GM23338 (cell line): ENCODE results near the gene EVC.

Experiments used
- CREB1 ChIP-seq: fragments of 250-450 bp; sonication (Bioruptor Pico); IDR thresholded peaks from 2 replicates; pipeline ENCODE4 v1.5.0; 2020; ENCODE audit warnings: low read depth, mild to moderate bottlenecking, moderate library complexity
- POLR2AphosphoS5 ChIP-seq: IDR thresholded peaks from 2 replicates; pipeline ENCODE4 v1.6.1; 2016; ENCODE audit warnings: antibody characterized with exemption, low read depth
- REST ChIP-seq: IDR thresholded peaks from one replicate; pipeline ENCODE4 v1.6.1; 2018; ENCODE audit warnings: antibody characterized with exemption; ENCODE audit not compliant: unreplicated experiment
- TF ChIP-seq, protein P1 (sequence below), 2 experiments: fragments of 200-600 bp in 1 of 2; sonication (generic) in 1 of 2; conservative IDR thresholded peaks; 2 replicates each; pipeline versions ENCODE4 v1.5.1 to v1.6.1; 2016 to 2017; ENCODE audit warnings: antibody characterized with exemption in 2 of 2, low read depth in 2 of 2, mild to moderate bottlenecking in 2 of 2, moderate library complexity in 1 of 2

GRCh38 chr4:5814421-5814820 is 103.4 kb downstream of the EVC start:
- TF ChIP-seq POLR2AphosphoS5 (no peak), REST (no peak), CREB1 (no peak)
- TF ChIP-seq, protein P1, sequence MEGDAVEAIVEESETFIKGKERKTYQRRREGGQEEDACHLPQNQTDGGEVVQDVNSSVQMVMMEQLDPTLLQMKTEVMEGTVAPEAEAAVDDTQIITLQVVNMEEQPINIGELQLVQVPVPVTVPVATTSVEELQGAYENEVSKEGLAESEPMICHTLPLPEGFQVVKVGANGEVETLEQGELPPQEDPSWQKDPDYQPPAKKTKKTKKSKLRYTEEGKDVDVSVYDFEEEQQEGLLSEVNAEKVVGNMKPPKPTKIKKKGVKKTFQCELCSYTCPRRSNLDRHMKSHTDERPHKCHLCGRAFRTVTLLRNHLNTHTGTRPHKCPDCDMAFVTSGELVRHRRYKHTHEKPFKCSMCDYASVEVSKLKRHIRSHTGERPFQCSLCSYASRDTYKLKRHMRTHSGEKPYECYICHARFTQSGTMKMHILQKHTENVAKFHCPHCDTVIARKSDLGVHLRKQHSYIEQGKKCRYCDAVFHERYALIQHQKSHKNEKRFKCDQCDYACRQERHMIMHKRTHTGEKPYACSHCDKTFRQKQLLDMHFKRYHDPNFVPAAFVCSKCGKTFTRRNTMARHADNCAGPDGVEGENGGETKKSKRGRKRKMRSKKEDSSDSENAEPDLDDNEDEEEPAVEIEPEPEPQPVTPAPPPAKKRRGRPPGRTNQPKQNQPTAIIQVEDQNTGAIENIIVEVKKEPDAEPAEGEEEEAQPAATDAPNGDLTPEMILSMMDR (conservative IDR thresholded peaks at IDR 0.05; ENCODE audit: low read depth in 2 of 2), result no peak
